ENCODE data around the gene ZNF678.

The ZNF678 gene

GRCh38 chr1:227526524-227526923 is 36.8 kb upstream of the ZNF678 start:
- H3K4me3 ChIP-seq (ENCODE audit: low read length), result no peak overlapping the region
- H3K9me2 ChIP-seq (replicated peaks; ENCODE audit: control insufficient read depth, low read length), result no peaks in the 10 kb centered on the region
- H4K20me1 ChIP-seq (ENCODE audit: control insufficient read depth, insufficient read depth, low read depth, low read length), result no peaks in the 10 kb centered on the region
- H3F3A ChIP-seq (ENCODE audit: control insufficient read depth, insufficient read depth), result no peaks in the 10 kb centered on the region
- H3K4me2 ChIP-seq (ENCODE audit: low read length), result no peak overlapping the region
- H3K27me3 ChIP-seq (ENCODE audit: control insufficient read depth, low read length), result no peaks in the 10 kb centered on the region
- H3K36me3 ChIP-seq (ENCODE audit: control insufficient read depth, low read length), result no peaks in the 10 kb centered on the region
- TF ChIP-seq EZH2phosphoT487 (IDR thresholded peaks at IDR 0.05; ENCODE audit: borderline replicate concordance, low read length) (no peak), CTCF (IDR thresholded peaks at IDR 0.05; ENCODE audit: low read depth, low read length, poor library complexity, severe bottlenecking) (no peak)
- H3K27ac ChIP-seq (ENCODE audit: low read depth, low read length), result no peak overlapping the region
- no peaks in the 10 kb centered on the region for H3K9me3 ChIP-seq (ENCODE audit: control insufficient read depth, insufficient read depth, low read length)
- no peaks in the 10 kb centered on the region for H3K4me1 ChIP-seq (ENCODE audit: control insufficient read depth, low read length)
- no peaks in the 10 kb centered on the region for H3K79me2 ChIP-seq (ENCODE audit: control insufficient read depth, low read length)

DNA sequence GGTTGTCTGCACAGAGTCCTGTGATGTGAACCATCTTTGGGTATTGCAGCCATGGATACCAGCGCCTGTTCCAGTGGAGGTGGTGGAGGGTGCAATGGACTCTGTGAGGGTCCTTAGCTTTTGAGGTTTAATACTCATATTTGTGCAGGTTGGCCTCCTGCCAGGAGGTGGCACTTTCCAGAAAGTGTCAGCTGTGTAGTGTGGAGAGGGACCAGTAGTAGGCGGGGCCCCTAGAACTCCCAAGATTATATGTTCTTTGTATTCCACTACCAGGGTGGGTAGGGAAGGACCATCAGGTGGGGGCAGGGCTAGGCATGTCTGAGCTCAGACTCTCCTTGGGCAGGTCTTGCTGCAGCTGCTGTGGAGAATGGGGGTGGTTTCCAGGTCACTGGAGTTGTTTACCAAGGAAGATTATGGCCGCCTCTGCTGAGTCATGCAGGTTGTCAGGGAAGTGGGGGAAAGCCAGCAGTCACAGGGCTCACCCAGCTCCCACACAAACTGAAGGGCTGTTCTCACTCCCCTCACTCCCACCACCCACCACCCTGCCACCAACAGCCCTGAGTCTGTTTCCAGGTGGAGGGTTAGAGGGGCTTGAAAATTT is 31.2 kb upstream of the ZNF678 start:
- H3K27ac ChIP-seq (ENCODE audit: low read depth, low read length), result no peak overlapping the region
- H3K36me3 ChIP-seq (ENCODE audit: control insufficient read depth, low read length), result no peaks in the 10 kb centered on the region
- no peak for TF ChIP-seq EZH2phosphoT487 (IDR thresholded peaks at IDR 0.05; ENCODE audit: borderline replicate concordance, low read length)
- TF ChIP-seq CTCF (IDR thresholded peaks at IDR 0.05; ENCODE audit: low read depth, low read length, poor library complexity, severe bottlenecking), result no peak
- H4K20me1 ChIP-seq (ENCODE audit: control insufficient read depth, insufficient read depth, low read depth, low read length), result no peaks in the 10 kb centered on the region
- no peaks in the 10 kb centered on the region; the same call in 1 of the 2 replicates for H3K27me3 ChIP-seq (ENCODE audit: control insufficient read depth, low read length)
- no peak overlapping the region for H3K4me3 ChIP-seq (ENCODE audit: low read length)
- H3K9me3 ChIP-seq (ENCODE audit: control insufficient read depth, insufficient read depth, low read length), result no peaks in the 10 kb centered on the region
- H3K4me1 ChIP-seq (ENCODE audit: control insufficient read depth, low read length), result no peaks in the 10 kb centered on the region
- no peaks in the 10 kb centered on the region for H3K79me2 ChIP-seq (ENCODE audit: control insufficient read depth, low read length)
- no peaks in the 10 kb centered on the region for H3F3A ChIP-seq (ENCODE audit: control insufficient read depth, insufficient read depth)
- no peaks in the 10 kb centered on the region for H3K9me2 ChIP-seq (replicated peaks; ENCODE audit: control insufficient read depth, low read length)
- no peak overlapping the region for H3K4me2 ChIP-seq (ENCODE audit: low read length)

GRCh38 chr1:227540170-227541098 is 22.9 kb upstream of the ZNF678 start:
- Histone ChIP-seq H3K4me1 (ENCODE audit: control insufficient read depth, low read length) (peaks cover 5% of the 10 kb centered on the region), H3K36me3 (ENCODE audit: control insufficient read depth, low read length) (no peaks in the 10 kb centered on the region), H3K27me3 (ENCODE audit: control insufficient read depth, low read length) (no peaks in the 10 kb centered on the region; the same call in 1 of the 2 replicates), H3K4me3 (ENCODE audit: low read length) (no peak overlapping the region), H3K9me2 (replicated peaks; ENCODE audit: control insufficient read depth, low read length) (no peaks in the 10 kb centered on the region), H4K20me1 (ENCODE audit: control insufficient read depth, insufficient read depth, low read depth, low read length) (no peaks in the 10 kb centered on the region), H3K9me3 (ENCODE audit: control insufficient read depth, insufficient read depth, low read length) (no peaks in the 10 kb centered on the region), H3K27ac (ENCODE audit: low read depth, low read length) (no peak overlapping the region), H3K4me2 (ENCODE audit: low read length) (no peak overlapping the region), H3K79me2 (ENCODE audit: control insufficient read depth, low read length) (no peaks in the 10 kb centered on the region), H3F3A (ENCODE audit: control insufficient read depth, insufficient read depth) (no peaks in the 10 kb centered on the region)
- TF ChIP-seq EZH2phosphoT487 (IDR thresholded peaks at IDR 0.05; ENCODE audit: borderline replicate concordance, low read length), result no peak
- TF ChIP-seq CTCF (IDR thresholded peaks at IDR 0.05; ENCODE audit: low read depth, low read length, poor library complexity, severe bottlenecking), result no peak

Data from DOHH2 (cell line).